Neutrophil (primary cell): ENCODE data around the gene ZNF892.

Source experiments
- H3K27ac ChIP-seq: fragments of 200-600 bp; sonication (generic); 2 replicates; pipeline ENCODE4 v1.5.1; 2016; ENCODE audit warnings: mild to moderate bottlenecking, moderate library complexity
- H3K27me3 ChIP-seq: fragments of 200-600 bp; sonication (generic); 2 replicates; pipeline ENCODE4 v1.6.0; 2016; ENCODE audit warnings: mild to moderate bottlenecking
- H3K36me3 ChIP-seq: fragments of 200-600 bp; sonication (generic); 2 replicates; pipeline ENCODE4 v1.5.1; 2017
- H3K4me1 ChIP-seq, 2 experiments: fragments of 200-600 bp in 1 of 2; sonication (generic) in 1 of 2; 1 replicate in 1 of 2; 2 replicates in 1 of 2; pipeline versions ENCODE4 v1.5.1 to v1.6.1; 2013 to 2016; ENCODE audit warnings: low read depth in 1 of 2, low read length in 1 of 2, mild to moderate bottlenecking in 1 of 2, moderate library complexity in 1 of 2; ENCODE audit not compliant: control insufficient read depth in 1 of 2, insufficient read depth in 1 of 2
- H3K4me3 ChIP-seq, 2 experiments: fragments of 200-600 bp in 1 of 2; sonication (generic) in 1 of 2; 1 replicate in 1 of 2; 2 replicates in 1 of 2; pipeline ENCODE4 v1.5.1; 2013 to 2016; ENCODE audit warnings: low read depth in 1 of 2, low read length in 1 of 2, mild to moderate bottlenecking in 1 of 2, moderate library complexity in 1 of 2
- H3K9me3 ChIP-seq: fragments of 200-600 bp; sonication (generic); 2 replicates; pipeline ENCODE4 v1.5.1; 2016
- TF ChIP-seq, protein P1 (sequence below): fragments of 200-600 bp; sonication (generic); IDR thresholded peaks from 2 replicates; pipeline ENCODE4 v1.5.1; 2016; ENCODE audit warnings: antibody characterized with exemption

ZNF892 gene

DNA sequence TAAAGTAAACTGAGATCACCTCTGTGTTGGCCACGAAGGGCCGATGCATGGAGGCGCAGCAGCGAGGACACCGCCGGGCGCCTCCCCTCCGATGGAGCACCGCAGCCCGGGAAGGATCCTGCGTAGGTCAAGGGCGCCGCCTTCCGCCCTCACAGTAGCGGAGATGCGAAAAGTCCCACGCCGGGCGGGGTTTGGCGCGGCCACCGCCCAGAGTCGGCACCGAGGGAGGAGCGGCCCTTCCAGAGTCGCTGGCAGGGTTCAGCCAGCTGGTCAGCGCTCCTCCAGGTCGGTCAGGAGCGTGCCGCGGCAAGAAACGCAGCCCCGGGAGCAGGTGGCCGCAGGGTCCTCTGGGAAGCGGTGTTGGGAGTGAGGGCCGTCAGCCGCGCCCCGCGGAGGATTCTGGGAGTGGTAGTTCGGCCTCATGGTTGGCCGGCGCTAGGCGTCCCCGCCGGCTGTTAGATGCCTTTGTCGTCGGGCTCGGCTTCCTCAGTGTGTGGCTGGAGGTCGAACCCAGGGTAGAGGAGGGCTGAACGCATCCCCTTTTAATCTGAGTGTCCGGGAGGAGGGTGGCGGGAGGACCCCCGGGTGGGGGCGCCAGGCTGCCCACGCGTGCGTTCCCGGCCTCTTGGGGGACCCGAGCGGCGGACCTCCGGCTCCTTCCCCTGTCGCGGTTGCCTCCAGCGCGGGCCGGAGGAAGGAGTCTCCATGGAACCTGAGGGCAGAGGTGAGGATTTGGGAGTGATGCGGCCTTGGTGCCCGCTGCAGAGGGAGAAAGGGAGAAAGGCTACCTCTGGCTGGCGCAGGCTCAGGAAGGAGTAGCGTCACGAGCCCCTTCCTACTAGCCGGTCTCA lies at the start of gene ZNF892:
Gene ZNF892 (plus strand): TSS at position 411 of the 851 bp plus-strand sequence. CDS start 295 bp downstream, at position 706.
- no peaks in the 10 kb centered on the region for H3K36me3 ChIP-seq
- H3K27ac ChIP-seq = peak within 1 kb of the TSS; percentile 37
- no peaks in the 10 kb centered on the region for H3K9me3 ChIP-seq
- peaks cover 23% of the 10 kb centered on the region for H3K27me3 ChIP-seq
- H3K4me3 ChIP-seq = peak within 1 kb of the TSS; percentile 64 to 78
- H3K4me1 ChIP-seq = peaks cover 4 to 11% of the 10 kb centered on the region in 2 experiments
- TF ChIP-seq, protein P1, sequence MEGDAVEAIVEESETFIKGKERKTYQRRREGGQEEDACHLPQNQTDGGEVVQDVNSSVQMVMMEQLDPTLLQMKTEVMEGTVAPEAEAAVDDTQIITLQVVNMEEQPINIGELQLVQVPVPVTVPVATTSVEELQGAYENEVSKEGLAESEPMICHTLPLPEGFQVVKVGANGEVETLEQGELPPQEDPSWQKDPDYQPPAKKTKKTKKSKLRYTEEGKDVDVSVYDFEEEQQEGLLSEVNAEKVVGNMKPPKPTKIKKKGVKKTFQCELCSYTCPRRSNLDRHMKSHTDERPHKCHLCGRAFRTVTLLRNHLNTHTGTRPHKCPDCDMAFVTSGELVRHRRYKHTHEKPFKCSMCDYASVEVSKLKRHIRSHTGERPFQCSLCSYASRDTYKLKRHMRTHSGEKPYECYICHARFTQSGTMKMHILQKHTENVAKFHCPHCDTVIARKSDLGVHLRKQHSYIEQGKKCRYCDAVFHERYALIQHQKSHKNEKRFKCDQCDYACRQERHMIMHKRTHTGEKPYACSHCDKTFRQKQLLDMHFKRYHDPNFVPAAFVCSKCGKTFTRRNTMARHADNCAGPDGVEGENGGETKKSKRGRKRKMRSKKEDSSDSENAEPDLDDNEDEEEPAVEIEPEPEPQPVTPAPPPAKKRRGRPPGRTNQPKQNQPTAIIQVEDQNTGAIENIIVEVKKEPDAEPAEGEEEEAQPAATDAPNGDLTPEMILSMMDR = no peak

DNA sequence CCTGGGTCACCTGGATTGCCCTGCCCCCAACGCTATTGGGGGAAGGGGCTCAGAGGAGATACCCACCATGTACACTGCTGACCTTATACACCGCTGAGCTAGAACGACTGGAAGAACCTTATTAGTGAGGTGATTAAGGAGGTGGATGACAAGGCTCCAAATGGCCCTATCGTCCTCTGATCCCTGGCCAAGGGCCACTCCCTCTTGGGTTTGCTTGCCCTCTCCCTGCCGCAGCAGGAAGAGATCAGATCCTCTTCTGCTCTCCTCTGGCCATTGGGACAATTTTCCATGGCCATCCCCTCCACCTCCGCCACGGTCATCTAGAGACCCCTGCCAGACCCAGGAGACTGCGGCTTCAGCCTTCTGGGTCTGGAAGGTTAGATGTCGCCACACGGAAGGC lies 48.9 kb upstream of the ZNF892 start:
- H3K27ac ChIP-seq = no peak overlapping the region
- peaks cover 17% of the 10 kb centered on the region for H3K27me3 ChIP-seq
- TF ChIP-seq, protein P1 = no peak
- no peaks in the 10 kb centered on the region for H3K36me3 ChIP-seq
- no peaks in the 10 kb centered on the region for H3K9me3 ChIP-seq
- H3K4me3 ChIP-seq = peak overlapping the region; percentile 65 to 66
- H3K4me1 ChIP-seq = peaks cover 8 to 14% of the 10 kb centered on the region in 2 experiments

DNA sequence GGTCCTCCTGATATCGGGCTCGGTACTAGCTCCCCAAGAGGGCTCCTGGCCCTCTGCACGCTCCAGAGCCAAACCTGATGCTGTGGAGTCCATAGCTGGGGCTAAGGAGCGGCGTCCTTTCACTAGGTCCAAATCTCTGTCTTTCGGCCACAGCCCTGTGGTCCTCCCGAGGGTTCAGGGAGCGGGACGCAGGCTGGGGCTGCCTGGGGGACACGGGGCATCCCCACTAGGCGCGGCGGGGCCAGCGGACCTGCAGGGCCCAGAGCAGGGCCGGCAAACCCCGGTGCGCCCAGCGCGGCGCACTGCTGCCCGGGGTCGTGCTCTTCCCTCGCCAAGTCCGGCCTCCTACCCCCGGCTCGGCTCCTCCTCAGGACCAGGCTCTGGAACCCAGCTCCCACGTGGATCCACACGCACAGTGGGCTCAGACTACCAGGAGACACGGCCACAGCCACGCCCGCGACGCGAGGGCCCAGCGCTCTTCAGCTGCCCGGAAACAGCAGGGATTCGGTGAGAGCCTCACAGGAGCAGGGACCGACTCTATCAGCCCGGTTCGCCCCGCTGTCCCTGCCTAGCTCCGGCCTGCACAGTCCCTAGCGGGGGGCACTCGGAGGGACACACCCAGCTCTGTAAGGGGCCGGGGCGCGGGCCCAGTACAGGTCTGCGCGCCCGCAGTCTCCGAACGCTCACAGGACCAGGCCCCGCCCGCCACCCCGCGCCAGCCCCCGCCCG lies 48.3 kb upstream of the ZNF892 start:
- Histone ChIP-seq H3K27ac (peak overlapping the region; percentile 6), H3K4me3 (peak overlapping the region; percentile 65 to 66), H3K36me3 (no peaks in the 10 kb centered on the region), H3K4me1 (peaks cover 8 to 14% of the 10 kb centered on the region in 2 experiments), H3K27me3 (peaks cover 17% of the 10 kb centered on the region), H3K9me3 (no peaks in the 10 kb centered on the region)
- TF ChIP-seq, protein P1 = no peak

DNA sequence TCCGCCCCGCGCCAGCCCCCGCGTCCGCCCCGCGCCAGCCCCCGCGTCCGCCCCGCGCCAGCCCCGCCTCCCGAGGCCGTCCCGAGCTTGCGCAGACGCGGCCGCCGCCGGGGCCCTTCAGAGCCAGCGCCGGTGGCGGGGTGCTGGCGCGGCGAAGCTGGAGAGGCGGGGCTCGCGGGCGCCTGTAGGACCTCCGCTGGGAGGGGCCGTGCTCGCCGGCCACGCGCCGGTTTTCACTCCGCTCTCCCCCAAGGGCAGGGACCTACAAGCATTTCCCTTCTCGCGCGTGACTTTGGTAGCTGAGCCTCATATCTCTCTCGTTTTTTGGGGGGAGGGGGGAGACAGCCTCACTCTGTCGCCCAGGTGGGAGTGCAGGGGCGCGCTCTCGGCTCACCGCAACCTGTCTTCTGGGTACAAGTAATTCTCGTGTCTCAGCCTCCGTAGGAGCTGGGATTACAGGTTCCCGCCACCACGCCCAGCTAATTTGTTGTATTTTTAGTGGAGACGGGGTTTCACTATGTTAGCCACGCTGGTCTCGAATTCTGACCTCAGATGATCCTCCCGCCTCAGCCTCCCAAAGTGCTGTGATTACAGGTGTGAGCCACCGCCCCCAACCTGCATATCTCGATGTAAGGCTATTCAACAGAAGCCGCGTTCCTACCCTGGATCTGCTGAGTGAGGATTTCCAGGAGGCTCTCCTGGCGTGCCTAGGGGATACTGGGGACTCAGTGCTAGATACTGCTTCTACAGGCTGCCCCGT lies 47.5 kb upstream of the ZNF892 start, which contains the start of gene ZNF514:
Gene ZNF514 (minus strand): TSS at position 159 of the 760 bp plus-strand sequence. CDS start 6,595 bp downstream, outside the sequence.
- peak within 1 kb of the TSS; percentile 65 to 66 for H3K4me3 ChIP-seq
- H3K9me3 ChIP-seq = no peaks in the 10 kb centered on the region
- no peaks in the 10 kb centered on the region for H3K36me3 ChIP-seq
- TF ChIP-seq, protein P1 = no peak
- H3K4me1 ChIP-seq = peaks cover 12 to 17% of the 10 kb centered on the region in 2 experiments
- peak within 1 kb of the TSS; percentile 6 for H3K27ac ChIP-seq
- H3K27me3 ChIP-seq = peaks cover 17% of the 10 kb centered on the region

DNA sequence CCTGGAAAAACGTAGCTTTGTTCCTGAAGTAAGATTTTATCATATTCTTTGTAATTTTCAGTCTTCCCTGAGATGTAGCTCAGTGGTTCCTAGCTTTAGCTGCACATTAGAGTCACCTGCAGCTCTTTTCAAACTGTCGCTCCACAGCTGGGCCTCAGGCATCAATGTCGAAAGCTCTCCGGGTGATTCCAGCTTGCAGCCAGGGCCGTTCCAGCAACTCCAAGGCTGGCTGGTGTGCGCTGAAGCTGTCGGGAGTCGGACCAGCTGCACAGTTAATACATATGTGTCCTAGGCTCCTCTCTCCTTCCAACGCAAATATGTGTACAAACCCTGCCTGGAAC lies 42.3 kb upstream of the ZNF892 start:
- Histone ChIP-seq H3K4me3 (peak overlapping the region; percentile 86 to 89), H3K4me1 (peaks cover 14% of the 10 kb centered on the region in 2 experiments), H3K36me3 (no peaks in the 10 kb centered on the region), H3K27ac (peak overlapping the region; percentile 80), H3K27me3 (peaks cover 5% of the 10 kb centered on the region), H3K9me3 (no peaks in the 10 kb centered on the region)
- TF ChIP-seq, protein P1 = no peak
